22Rv1 (cell line): ENCODE results near the gene CD34.

ENCODE experiments used
- CTCF ChIP-seq: fragments of 450-650 bp; IDR thresholded peaks from 2 replicates; pipeline ENCODE4 v1.5.1; 2017; ENCODE audit warnings: mild to moderate bottlenecking
- ZFX ChIP-seq: fragments of 450-650 bp; IDR thresholded peaks from 2 replicates; pipeline ENCODE4 v1.6.1; 2017; ENCODE audit warnings: antibody characterized with exemption, borderline replicate concordance

- TF ChIP-seq CTCF, result no peak
- no peak for TF ChIP-seq ZFX
Observed at GRCh38 chr1:207891148-207891547, 19.8 kb downstream of the CD34 start.
